ENCODE measurements around the gene CACNB4.

Gene CACNB4

DNA sequence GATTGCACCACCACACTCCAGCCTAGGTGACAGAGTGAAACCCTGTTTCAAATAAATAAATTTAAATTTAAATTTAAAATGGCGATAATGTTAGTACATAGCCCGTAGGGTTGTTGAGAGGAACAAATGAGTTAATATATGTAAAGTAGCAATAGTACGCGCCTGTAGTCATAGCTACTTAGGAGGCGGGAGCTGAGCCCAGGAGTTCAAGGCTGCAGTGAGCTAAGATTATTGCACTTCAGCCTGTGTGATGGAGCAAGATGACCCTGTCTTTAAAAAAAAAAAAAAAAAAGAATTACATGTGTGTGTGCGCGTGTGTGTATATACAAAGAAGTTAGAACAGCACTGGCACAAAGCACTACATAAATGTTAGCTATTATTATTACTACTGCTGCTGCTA is 153.2 kb downstream of the CACNB4 start:
- TF ChIP-seq GATA2 (IDR thresholded peaks at IDR 0.05; ENCODE audit: low read depth, low read length) (no peak), GATA3 (IDR thresholded peaks at IDR 0.05; ENCODE audit: low read depth, low read length) (no peak)

DNA sequence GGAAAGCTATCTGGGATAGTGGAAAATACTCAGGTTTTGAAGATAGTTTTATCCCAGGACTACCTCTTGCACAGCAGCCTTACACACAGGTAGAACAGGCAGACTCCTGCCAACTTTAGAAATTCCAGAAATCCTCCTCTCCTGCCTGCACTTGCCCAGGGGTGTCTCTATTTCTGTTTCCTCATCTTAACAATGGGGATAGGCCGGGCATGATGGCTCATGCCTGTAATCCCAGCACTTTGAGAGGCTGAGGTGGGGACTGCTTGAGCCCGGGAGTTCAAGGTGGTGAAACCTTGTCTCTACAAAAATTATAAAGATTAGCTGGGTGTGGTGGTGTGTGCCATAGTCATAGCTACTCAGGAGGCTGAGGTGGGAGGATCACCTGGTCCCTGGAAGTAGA is 153.7 kb downstream of the CACNB4 start:
- TF ChIP-seq GATA3 (IDR thresholded peaks at IDR 0.05; ENCODE audit: low read depth, low read length) (no peak), GATA2 (IDR thresholded peaks at IDR 0.05; ENCODE audit: low read depth, low read length) (no peak)

GRCh38 chr2:151943461-151943860 is 155.4 kb downstream of the CACNB4 start:
- no peak for TF ChIP-seq GATA2 (IDR thresholded peaks at IDR 0.05; ENCODE audit: low read depth, low read length)
- TF ChIP-seq GATA3 (IDR thresholded peaks at IDR 0.05; ENCODE audit: low read depth, low read length): no peak

GRCh38 chr2:151937966-151938365 is 160.9 kb downstream of the CACNB4 start:
- TF ChIP-seq GATA2 (IDR thresholded peaks at IDR 0.05; ENCODE audit: low read depth, low read length) (no peak), GATA3 (IDR thresholded peaks at IDR 0.05; ENCODE audit: low read depth, low read length) (no peak)

DNA sequence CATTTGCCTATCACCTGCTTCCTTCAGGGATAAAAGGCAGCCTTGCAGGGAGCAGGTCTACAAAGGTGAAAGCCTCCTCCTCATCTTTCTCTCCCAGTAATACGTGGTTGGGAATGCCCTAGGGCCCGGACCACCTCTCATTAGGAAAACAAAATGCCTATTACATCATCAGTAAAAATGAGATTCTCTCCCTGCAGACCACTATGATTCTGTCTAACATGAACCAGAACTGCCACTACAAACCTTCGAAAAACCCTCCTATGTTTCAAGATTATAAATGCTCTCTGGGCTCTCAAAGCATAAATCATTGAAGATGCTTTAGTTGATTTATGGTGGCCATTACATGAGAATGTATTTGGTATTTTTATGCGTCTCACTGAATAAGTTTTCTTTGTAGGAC is 162.2 kb downstream of the CACNB4 start:
- TF ChIP-seq GATA2 (IDR thresholded peaks at IDR 0.05; ENCODE audit: low read depth, low read length) (no peak), GATA3 (IDR thresholded peaks at IDR 0.05; ENCODE audit: low read depth, low read length) (no peak)

DNA sequence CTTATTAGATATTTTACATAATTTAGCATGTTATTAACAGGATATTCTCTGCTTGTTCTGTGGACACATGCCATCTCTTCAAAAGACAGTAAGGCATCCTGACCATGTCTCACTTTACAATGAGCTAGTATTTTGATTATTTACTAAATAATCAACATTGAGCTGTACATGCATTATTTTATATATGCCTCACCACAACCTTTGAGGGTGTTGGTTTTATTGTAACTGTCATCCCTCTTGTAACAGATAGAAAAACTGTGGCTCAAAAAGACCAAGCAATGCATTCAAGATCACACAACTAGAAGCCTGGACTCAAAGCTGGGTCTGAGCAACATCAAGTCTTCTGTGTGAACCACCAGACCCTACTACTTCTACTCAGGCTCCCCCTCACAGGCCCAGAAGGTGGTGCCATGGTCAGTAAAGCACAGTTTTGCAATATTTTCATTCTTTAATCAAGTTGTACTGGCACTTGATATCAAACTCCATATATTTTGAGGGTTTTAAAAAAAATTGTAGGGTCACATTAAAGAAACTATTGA is 165.5 kb downstream of the CACNB4 start:
- TF ChIP-seq GATA2 (IDR thresholded peaks at IDR 0.05; ENCODE audit: low read depth, low read length): no peak
- TF ChIP-seq GATA3 (IDR thresholded peaks at IDR 0.05; ENCODE audit: low read depth, low read length): no peak

- TF ChIP-seq GATA3 (IDR thresholded peaks at IDR 0.05; ENCODE audit: low read depth, low read length): no peak
- TF ChIP-seq GATA2 (IDR thresholded peaks at IDR 0.05; ENCODE audit: low read depth, low read length): no peak
These were observed 167.1 kb downstream of the CACNB4 start for GRCh38 chr2:151931756-151932155.

DNA sequence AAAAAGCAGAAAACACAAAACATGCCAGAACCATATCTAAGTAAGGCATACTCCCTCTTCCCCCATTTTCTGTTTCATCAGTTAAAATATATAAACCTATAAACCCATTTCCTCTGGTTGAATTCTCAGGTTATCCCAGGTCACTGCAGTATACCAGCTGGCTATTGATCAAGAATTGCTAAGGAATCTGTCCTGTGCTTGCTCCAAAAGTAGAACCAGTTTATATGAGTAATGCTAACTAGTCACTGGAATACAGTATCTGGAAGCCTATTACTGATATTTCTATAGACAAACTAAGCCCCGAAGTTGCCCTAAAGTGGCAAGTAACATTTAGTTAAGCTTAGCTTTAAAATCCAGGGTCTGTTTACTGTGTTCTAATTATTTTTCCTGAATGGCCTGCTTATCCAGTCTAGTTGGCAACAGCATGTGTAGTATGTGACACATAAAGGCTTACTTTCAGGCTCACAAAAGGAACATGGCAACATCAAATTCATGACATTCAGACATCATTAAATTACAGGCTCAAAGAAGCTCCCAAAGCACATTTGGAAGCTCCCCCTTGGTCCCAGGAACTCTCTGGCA is 167.7 kb downstream of the CACNB4 start:
- TF ChIP-seq GATA3 (IDR thresholded peaks at IDR 0.05; ENCODE audit: low read depth, low read length) (no peak), GATA2 (IDR thresholded peaks at IDR 0.05; ENCODE audit: low read depth, low read length) (no peak)

DNA sequence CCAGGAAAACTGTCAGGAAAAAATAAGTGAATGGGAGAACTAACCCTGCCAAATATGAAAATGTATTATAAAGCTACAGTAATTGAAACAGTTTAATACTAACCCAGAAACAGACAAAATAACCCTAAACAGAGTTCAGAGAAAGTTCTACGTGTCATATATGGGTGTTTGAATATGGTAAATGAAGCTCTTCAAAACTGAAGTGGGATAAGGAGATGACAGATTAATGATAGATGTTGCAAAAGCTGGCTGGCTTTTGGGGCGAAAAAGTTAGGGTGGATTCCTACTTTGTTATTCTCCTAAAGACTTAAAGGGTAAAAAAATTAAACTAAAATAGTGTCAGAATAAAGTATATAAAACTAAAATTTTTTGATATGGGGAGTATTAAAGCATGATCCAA is 168.8 kb downstream of the CACNB4 start:
- TF ChIP-seq GATA3 (IDR thresholded peaks at IDR 0.05; ENCODE audit: low read depth, low read length): no peak
- no peak for TF ChIP-seq GATA2 (IDR thresholded peaks at IDR 0.05; ENCODE audit: low read depth, low read length)

DNA sequence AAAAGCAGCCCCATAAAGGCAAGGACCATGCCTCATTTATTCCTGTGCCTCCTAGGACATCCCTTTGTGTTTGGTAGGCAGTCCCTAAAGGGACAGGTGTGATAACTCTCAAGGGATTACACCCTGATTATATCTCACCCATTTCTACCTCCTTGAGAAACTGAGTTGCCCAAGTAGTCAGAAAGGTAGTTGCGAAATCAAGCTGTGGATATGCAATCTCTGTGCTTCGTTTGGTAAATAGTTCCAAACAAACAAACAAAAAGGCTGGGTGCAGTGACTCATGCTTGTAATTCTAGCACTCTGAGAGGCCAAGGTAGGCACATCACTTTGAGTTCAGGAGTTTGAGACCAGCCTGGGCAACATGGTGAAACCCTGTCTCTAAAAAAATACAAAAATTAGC is 170.5 kb downstream of the CACNB4 start:
- TF ChIP-seq GATA2 (IDR thresholded peaks at IDR 0.05; ENCODE audit: low read depth, low read length) (no peak), GATA3 (IDR thresholded peaks at IDR 0.05; ENCODE audit: low read depth, low read length) (no peak)

- TF ChIP-seq GATA2 (IDR thresholded peaks at IDR 0.05; ENCODE audit: low read depth, low read length) (no peak), GATA3 (IDR thresholded peaks at IDR 0.05; ENCODE audit: low read depth, low read length) (no peak)
These were observed 171.2 kb downstream of the CACNB4 start for GRCh38 chr2:151927501-151928221.

GRCh38 chr2:151922845-151923666 is 175.8 kb downstream of the CACNB4 start:
- TF ChIP-seq GATA3 (IDR thresholded peaks at IDR 0.05; ENCODE audit: low read depth, low read length) (no peak), GATA2 (IDR thresholded peaks at IDR 0.05; ENCODE audit: low read depth, low read length) (no peak)

DNA sequence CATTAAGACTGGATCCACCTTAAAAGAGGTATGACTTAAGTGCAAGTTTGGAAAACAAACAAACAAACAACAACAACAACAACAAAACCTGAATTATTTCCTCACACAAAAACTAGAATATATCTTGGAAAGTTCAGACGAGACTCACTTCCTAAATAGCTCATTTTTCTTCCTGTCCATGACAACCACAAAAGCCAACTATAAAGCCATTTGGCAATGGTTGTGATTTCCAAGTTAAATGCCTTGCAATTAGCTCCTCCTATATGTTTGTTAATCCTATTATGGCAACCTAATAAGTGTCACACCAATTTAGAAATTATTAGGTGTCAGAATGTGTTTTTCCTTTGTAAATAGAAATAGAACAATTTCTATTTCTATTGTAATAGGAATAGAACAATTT is 179.1 kb downstream of the CACNB4 start:
- TF ChIP-seq GATA3 (IDR thresholded peaks at IDR 0.05; ENCODE audit: low read depth, low read length) (no peak), GATA2 (IDR thresholded peaks at IDR 0.05; ENCODE audit: low read depth, low read length) (no peak)

DNA sequence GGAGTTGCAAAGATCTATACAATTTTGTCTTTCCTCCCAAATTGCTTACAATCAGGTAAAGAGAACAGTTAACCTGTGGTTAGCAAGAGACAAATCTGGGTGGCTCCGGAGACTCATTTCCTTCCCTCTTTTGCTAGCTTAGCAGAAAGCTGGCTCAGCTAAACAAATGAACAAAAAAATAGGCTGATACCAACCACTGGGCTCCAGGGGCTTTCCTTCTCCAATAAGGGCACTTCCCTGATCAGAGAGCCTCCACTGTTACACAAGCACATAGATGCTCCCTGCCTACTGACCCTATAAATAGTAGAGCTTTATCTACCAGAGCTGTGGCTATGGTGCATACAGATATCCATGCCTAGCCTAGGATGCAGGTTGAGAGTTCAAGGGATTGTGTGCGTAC is 180.5 kb downstream of the CACNB4 start:
- TF ChIP-seq GATA3 (IDR thresholded peaks at IDR 0.05; ENCODE audit: low read depth, low read length) (no peak), GATA2 (IDR thresholded peaks at IDR 0.05; ENCODE audit: low read depth, low read length) (no peak)
